Measurements from ENCODE around the gene CFAP52.
"Not testable (repeated sequence)": the region's sequence is repeated elsewhere in the genome, so short reads cannot be mapped to it uniquely, and the experiment has no call there.

Gene CFAP52

GRCh38 chr17:9553596-9553995, 22.8 kb upstream of the CFAP52 start:
- no peak overlapping the region for H3K4me3 ChIP-seq
- no peaks in the 10 kb centered on the region for H3K36me3 ChIP-seq (replicated peaks)
- H3K4me1 ChIP-seq: no peaks in the 10 kb centered on the region
- H3K27me3 ChIP-seq (ENCODE audit: low read depth): no peaks in the 10 kb centered on the region
- DNase-seq (ENCODE audit: low spot score in 2 of 2): no peak
- in situ Hi-C loops (cut with MboI; ENCODE audit: low sequenced_read_pairs): no loop called here
- H3K9me3 ChIP-seq: no peaks in the 10 kb centered on the region

- H3K4me3 ChIP-seq; H3K4me1 ChIP-seq; in situ Hi-C loops (cut with MboI; ENCODE audit: low sequenced_read_pairs); H3K27me3 ChIP-seq (ENCODE audit: low read depth); H3K36me3 ChIP-seq (replicated peaks); H3K9me3 ChIP-seq: not testable (repeated sequence)
- peak; percentile 75 to 81 for DNase-seq (ENCODE audit: low spot score in 2 of 2)
These were observed 21.7 kb upstream of the CFAP52 start for GRCh38 chr17:9554715-9555114.

- in situ Hi-C loops (cut with MboI; ENCODE audit: low sequenced_read_pairs): no loop called here
These were observed 19.2 kb upstream of the CFAP52 start for GRCh38 chr17:9557161-9557755.

GRCh38 chr17:9557857-9558256, 18.6 kb upstream of the CFAP52 start:
- Histone ChIP-seq H3K27me3 (ENCODE audit: low read depth) (no peaks in the 10 kb centered on the region), H3K9me3 (no peaks in the 10 kb centered on the region), H3K4me1 (no peaks in the 10 kb centered on the region), H3K4me3 (no peak overlapping the region), H3K36me3 (replicated peaks) (no peaks in the 10 kb centered on the region)
- DNase-seq (ENCODE audit: low spot score in 2 of 2): no peak
- in situ Hi-C loops (cut with MboI; ENCODE audit: low sequenced_read_pairs): no loop called here

More at GRCh38 chr17:9557161-9557755, 19.2 kb upstream of the CFAP52 start:
- Histone ChIP-seq H3K27me3 (ENCODE audit: low read depth) (no peaks in the 10 kb centered on the region), H3K4me3 (no peak overlapping the region), H3K9me3 (no peaks in the 10 kb centered on the region), H3K36me3 (replicated peaks) (no peaks in the 10 kb centered on the region), H3K4me1 (no peaks in the 10 kb centered on the region)
- DNase-seq (ENCODE audit: low spot score in 2 of 2): no peak

GRCh38 chr17:9564104-9564503, 12.3 kb upstream of the CFAP52 start:
- Histone ChIP-seq H3K9me3 (no peaks in the 10 kb centered on the region), H3K4me1 (peaks cover 8% of the 10 kb centered on the region), H3K27me3 (ENCODE audit: low read depth) (no peaks in the 10 kb centered on the region), H3K4me3 (no peak overlapping the region), H3K36me3 (replicated peaks) (no peaks in the 10 kb centered on the region)
- in situ Hi-C loops (cut with MboI; ENCODE audit: low sequenced_read_pairs): no loop called here
- no peak for DNase-seq (ENCODE audit: low spot score in 2 of 2)

GRCh38 chr17:9566067-9566466, 10.4 kb upstream of the CFAP52 start:
- Histone ChIP-seq H3K36me3 (replicated peaks) (no peaks in the 10 kb centered on the region), H3K9me3 (no peaks in the 10 kb centered on the region), H3K4me3 (no peak overlapping the region), H3K4me1 (peaks cover 8% of the 10 kb centered on the region), H3K27me3 (ENCODE audit: low read depth) (no peaks in the 10 kb centered on the region)
- DNase-seq (ENCODE audit: low spot score in 2 of 2): peak; percentile 58 to 72
- in situ Hi-C loops (cut with MboI; ENCODE audit: low sequenced_read_pairs): no loop called here

- DNase-seq (ENCODE audit: low spot score in 2 of 2); H3K4me3 ChIP-seq; H3K4me1 ChIP-seq; H3K27me3 ChIP-seq (ENCODE audit: low read depth); in situ Hi-C loops (cut with MboI; ENCODE audit: low sequenced_read_pairs); H3K36me3 ChIP-seq (replicated peaks); H3K9me3 ChIP-seq: not testable (repeated sequence)
These were observed 9.7 kb upstream of the CFAP52 start for GRCh38 chr17:9566739-9567138.

- peaks cover 8% of the 10 kb centered on the region for H3K4me1 ChIP-seq
- H3K9me3 ChIP-seq: no peaks in the 10 kb centered on the region
- no peaks in the 10 kb centered on the region for H3K36me3 ChIP-seq (replicated peaks)
- DNase-seq (ENCODE audit: low spot score in 2 of 2): no peak
- no peaks in the 10 kb centered on the region for H3K27me3 ChIP-seq (ENCODE audit: low read depth)
- in situ Hi-C loops (cut with MboI; ENCODE audit: low sequenced_read_pairs): no loop called here
- H3K4me3 ChIP-seq: no peak overlapping the region
These were observed 8.4 kb upstream of the CFAP52 start for GRCh38 chr17:9568004-9568403.

GRCh38 chr17:9568957-9569588, 7.4 kb upstream of the CFAP52 start:
- H3K4me3 ChIP-seq: no peak overlapping the region
- H3K36me3 ChIP-seq (replicated peaks): no peaks in the 10 kb centered on the region
- in situ Hi-C loops (cut with MboI; ENCODE audit: low sequenced_read_pairs): no loop called here
- no peaks in the 10 kb centered on the region for H3K27me3 ChIP-seq (ENCODE audit: low read depth)
- no peaks in the 10 kb centered on the region for H3K9me3 ChIP-seq
- DNase-seq (ENCODE audit: low spot score in 2 of 2): no peak
- peaks cover 8% of the 10 kb centered on the region for H3K4me1 ChIP-seq

GRCh38 chr17:9571201-9571600, 5.2 kb upstream of the CFAP52 start:
- Histone ChIP-seq H3K4me3 (no peak overlapping the region), H3K4me1 (peaks cover 3% of the 10 kb centered on the region), H3K27me3 (ENCODE audit: low read depth) (no peaks in the 10 kb centered on the region), H3K9me3 (no peaks in the 10 kb centered on the region), H3K36me3 (replicated peaks) (no peaks in the 10 kb centered on the region)
- no peak for DNase-seq (ENCODE audit: low spot score in 2 of 2)
- in situ Hi-C loops (cut with MboI; ENCODE audit: low sequenced_read_pairs): no loop called here

GRCh38 chr17:9575381-9576101, 901 bp upstream of the CFAP52 start, which contains the start of gene STX8:
STX8 (minus strand) TSS chr17:9575820; CDS start chr17:9575808, 12 bp downstream.
- Histone ChIP-seq H3K4me1 (peaks cover 7% of the 10 kb centered on the region), H3K9me3 (no peaks in the 10 kb centered on the region), H3K4me3 (peak within 1 kb of the TSS; percentile 66), H3K27me3 (ENCODE audit: low read depth) (no peaks in the 10 kb centered on the region), H3K36me3 (replicated peaks) (no peaks in the 10 kb centered on the region)
- in situ Hi-C loops (cut with MboI; ENCODE audit: low sequenced_read_pairs): no loop called here
- DNase-seq (ENCODE audit: low spot score in 2 of 2): peak; percentile 82 to 96

- Histone ChIP-seq H3K27me3 (ENCODE audit: low read depth) (no peaks in the 10 kb centered on the region), H3K4me1 (peaks cover 7% of the 10 kb centered on the region), H3K36me3 (replicated peaks) (no peaks in the 10 kb centered on the region), H3K4me3 (no peak overlapping the region), H3K9me3 (no peaks in the 10 kb centered on the region)
- no peak for DNase-seq (ENCODE audit: low spot score in 2 of 2)
- in situ Hi-C loops (cut with MboI; ENCODE audit: low sequenced_read_pairs): no loop called here
These were observed 899 bp downstream of the CFAP52 start for GRCh38 chr17:9577373-9577709.

GRCh38 chr17:9587969-9588656, 11.7 kb downstream of the CFAP52 start:
- in situ Hi-C loops (cut with MboI; ENCODE audit: low sequenced_read_pairs): no loop called here
- Histone ChIP-seq H3K36me3 (replicated peaks) (no peaks in the 10 kb centered on the region), H3K4me3 (no peak overlapping the region), H3K4me1 (no peaks in the 10 kb centered on the region), H3K27me3 (ENCODE audit: low read depth) (no peaks in the 10 kb centered on the region; the same call in 1 of the 2 replicates), H3K9me3 (no peaks in the 10 kb centered on the region)
- no peak for DNase-seq (ENCODE audit: low spot score in 2 of 2)

GRCh38 chr17:9594065-9594464, 17.6 kb downstream of the CFAP52 start:
- no peak overlapping the region for H3K4me3 ChIP-seq
- no peaks in the 10 kb centered on the region for H3K4me1 ChIP-seq
- no peaks in the 10 kb centered on the region for H3K36me3 ChIP-seq (replicated peaks)
- no peaks in the 10 kb centered on the region for H3K9me3 ChIP-seq
- in situ Hi-C loops (cut with MboI; ENCODE audit: low sequenced_read_pairs): no loop called here
- DNase-seq (ENCODE audit: low spot score in 2 of 2): no peak
- H3K27me3 ChIP-seq (ENCODE audit: low read depth): no peaks in the 10 kb centered on the region
